ENCODE data around the gene PI16. TPM values are rescaled to one million over a fixed set of nuclear protein-coding genes. Genes with fewer than 3 reads are reported as not detected.
"Not testable (repeated sequence)": the region's sequence is repeated elsewhere in the genome, so short reads cannot be mapped to it uniquely, and the experiment has no call there.

Gene PI16
- polyA plus RNA-seq, 4 donors = 0.61 to 68.9 (median 6.3) TPM

DNA sequence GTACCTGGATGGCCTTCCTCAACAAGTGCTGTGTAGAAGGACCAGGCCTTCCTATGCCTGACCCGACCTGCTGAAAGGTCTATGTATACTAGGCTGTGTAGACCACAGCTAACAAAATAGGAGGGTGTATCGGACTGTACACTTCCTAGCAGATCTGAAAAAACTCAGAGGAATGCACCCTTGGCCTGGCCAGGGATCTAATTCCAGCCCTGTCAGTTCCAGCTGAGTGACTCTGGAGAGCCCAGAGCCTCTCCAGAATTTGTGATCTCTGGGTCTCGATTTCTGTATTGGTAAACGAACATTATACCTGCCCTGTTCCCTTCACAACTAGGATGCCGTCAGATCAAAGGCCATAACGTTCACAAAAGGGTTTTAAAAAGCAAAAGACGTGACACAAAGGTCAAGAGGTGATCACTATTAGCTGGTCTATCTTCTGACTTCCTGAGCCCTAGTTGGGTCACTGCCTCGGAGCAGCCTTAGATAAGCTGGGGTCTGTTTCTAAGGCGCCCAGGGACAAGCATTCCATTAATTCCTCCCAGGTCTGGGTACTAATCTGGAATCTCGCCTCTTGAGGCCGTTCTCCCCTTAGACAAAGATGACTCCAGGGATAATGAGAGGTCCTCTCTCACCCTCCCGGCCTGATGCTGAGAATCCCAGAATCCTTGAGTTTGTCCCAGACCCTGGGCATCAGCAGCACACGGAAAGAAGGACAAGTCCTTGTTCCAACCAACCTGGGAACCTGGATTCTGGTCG, 17.6 kb downstream of the PI16 start:
- DNase-seq (ENCODE audit: low read depth in 4 of 4, low spot score in 3 of 4) = no peak

DNA sequence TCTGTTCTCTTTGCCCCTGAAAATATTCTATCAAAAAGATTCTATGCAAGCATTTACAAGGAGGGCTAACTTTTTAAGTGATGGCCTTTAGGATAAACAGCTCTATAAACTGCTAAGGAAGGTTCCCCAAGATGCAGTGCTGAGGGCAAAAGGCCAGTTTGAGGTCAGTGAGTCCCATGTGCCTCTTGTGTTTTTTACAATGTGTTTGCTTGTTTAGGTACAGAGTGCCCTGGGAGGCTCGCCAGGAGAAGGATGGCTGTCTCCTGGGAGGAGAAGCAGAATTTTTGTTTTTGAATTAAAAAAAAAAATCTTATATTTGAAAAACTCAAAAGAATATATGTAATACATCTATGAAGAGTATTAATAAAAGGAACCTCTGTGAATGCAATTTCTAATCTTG, 18.7 kb downstream of the PI16 start:
- no peak for DNase-seq (ENCODE audit: low read depth in 4 of 4, low spot score in 3 of 4)

DNA sequence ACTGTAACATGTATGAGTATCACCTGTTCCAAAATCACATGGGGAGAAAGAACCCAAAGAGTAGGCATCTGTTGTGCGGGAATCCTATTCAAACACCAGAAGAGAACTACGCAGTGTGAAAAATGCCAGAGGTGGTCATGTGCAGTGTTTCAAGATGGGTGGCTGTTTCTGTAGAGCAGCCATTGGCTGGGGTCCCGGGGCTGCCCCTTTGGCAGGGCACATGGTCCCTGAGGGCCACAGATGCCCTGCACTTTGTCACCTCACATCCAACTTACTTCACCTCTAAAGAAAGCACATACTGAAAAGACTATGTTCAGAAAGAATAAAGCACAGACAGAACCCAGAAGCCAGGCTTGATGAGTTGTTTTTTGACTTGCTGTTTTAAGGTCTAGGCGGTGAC, 19.1 kb downstream of the PI16 start:
- DNase-seq (ENCODE audit: low read depth in 4 of 4, low spot score in 3 of 4) = no peak

DNA sequence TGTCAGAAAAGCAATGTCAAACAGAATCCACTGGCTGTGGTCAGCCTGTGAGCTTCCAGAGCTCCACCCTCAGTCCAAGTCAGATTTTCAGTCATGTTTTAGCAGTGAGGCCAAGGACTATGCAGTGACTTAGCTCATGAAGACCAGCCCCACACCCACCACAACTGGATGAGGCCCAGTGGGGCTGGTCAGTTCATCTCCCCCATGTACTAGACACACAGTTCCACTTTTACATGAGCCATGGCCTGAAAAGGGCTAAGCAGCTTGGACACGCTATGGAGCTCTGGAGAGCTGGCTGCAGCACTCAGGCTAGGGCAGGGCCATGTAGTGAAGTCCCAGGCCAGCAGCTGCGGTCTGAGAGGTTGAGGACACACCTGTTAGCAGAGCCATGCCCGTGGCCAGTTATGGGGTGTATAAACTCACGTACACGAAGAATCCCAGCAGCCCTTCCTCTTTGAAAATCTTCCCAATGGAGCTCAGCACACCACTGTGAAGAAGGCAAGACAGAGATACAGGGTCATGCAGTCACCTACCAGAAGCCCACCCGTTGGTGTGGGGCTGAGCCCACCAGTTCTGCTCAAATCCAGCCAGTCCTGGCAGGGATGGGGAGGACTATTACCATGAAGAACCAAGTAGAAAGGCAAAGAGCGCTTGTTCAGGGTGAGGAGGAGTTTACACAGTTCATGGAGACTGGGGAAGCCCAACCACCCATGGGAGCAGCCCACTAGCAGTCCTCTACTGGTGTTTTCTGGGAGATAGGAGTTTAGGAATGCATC, 20.9 kb downstream of the PI16 start:
- DNase-seq (ENCODE audit: low read depth in 4 of 4, low spot score in 3 of 4) = no peak

DNA sequence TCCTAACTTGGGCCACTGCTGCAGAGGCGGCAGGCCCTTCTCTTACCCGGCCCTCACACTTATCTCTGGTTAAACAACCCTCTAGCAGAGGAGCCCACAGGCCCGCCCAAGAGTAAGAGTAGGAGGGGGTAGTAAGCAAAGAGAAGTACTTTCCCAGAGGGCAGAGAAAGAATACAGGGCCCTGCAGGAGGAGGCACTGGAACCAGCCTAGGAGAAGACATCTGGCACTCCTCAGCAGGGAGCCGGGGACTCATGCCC, 21.4 kb downstream of the PI16 start:
- DNase-seq (ENCODE audit: low read depth in 4 of 4, low spot score in 3 of 4) = no peak

DNA sequence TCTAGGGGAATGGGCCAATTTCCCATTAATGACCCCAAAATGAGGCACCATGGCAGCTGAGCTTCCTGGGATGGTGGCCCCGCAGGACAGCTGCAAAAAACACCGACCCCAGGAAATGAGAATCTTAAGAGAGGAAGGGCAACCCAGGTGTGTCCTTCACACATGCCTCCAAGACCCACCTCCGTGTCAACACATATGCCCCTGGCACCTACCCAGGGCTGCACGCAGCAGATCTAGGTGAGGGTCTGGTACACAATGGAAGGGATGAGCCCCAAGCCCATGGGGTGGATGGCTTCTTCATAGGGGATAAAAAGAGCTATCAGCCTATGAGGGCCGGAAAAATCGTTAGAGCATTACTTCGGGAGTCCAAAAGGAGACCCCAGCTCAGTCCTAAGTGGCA, 22.0 kb downstream of the PI16 start:
- DNase-seq (ENCODE audit: low read depth in 4 of 4, low spot score in 3 of 4) = no peak

DNA sequence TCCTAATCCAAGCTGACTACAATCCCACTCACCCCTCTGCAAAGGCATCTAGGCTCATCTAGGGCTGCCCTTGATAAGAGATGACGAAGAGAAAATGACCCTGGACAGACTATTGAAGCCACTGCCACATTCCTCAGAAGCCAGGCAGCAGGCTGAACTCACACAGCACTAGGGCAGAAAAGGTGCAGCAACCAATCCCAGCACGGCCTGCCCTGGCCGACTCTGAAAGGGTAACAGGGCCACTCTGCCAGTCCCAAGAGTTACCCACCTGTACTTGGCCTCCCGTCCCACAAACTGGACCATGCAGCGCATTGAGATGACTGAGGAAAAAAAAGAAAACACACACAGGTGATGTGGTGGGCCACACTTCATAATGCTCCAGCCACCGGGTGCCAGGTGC, 22.4 kb downstream of the PI16 start:
- DNase-seq (ENCODE audit: low read depth in 4 of 4, low spot score in 3 of 4) = no peak

DNA sequence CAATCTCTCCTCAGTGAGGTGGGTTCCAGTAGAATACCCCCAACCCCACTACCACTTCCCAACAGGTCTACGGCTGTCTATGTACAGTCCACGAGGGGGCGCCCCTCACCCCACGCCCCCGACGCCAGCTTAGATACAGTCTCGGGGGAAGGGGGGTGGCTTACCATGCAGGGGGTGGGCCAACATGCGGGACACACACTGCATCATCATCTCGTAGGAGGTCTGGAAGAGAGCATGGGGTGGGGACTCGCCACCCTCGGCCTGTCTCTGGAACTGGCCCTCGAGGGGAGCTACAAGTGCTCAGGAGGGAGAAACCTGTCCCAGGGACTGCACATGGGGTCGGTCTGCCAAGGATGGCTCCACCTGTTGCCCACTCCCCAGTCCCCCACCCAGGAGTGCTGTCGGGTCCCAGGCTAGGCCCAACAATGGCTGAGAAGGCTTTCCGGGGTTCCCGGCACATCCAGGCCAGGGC, 23.0 kb downstream of the PI16 start:
- DNase-seq (ENCODE audit: low read depth in 4 of 4, low spot score in 3 of 4) = no peak

DNA sequence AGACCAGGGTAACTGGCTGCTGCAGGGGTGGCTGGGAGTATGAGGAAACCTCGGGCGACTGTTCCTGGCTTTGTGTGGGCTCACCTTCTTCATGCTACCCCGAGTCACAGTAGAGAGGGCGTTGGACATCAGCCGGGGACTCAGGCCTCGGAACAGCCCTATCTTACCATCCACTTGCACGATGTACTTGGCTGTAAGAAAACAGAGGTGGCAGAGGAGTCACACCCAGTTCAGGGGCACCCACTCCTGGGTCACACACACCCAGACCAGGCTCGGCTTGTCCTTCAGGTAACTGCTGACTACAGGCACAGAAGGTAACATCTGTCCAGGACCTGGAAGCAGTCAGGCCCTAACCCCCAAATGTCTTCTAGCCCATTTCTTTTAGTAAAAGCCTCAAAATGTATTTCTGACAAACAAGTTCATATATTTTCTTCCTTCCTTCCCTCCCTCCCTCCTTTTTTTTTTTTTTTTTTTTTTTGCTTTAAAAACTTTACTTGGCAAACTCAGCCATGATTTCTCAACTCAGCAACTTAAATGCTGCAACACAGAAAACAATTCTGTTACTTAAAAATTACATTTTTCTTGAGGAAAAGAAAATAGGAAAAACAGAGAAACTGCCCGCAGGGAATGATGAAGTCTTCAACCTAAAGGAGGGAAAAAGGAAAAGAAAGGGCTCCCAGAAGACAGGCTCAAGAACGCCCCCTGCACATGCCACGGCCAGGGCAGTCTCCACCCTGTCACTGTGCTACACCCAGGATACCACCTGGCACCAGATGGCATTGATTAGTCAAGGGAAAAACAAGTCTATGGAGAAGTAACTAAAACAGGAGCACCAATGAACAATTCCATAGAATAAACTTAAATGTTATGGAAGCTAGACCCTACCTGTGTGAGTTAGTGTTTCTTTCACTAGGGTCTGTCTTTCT, 24.1 kb downstream of the PI16 start:
- DNase-seq (ENCODE audit: low read depth in 4 of 4, low spot score in 3 of 4) = no peak

DNA sequence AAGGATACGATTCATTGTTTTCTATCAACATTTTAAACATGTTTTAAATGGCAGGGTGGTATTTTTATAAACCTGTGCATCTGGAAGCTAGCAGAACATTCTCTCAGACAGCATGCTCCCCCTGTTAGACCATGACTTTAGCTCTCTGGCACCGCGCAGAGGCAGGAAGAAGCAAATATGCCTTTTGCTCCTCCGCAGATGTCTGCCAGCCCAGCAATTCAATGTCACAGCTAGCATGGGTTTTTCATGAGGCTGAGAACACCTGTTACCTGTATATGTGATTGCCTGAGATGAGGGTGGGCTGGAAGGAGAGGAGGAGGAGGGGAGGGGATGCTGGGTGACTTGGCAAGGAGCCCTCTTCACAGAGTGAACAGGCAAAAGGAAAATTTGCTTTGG, 24.8 kb downstream of the PI16 start:
- no peak for DNase-seq (ENCODE audit: low read depth in 4 of 4, low spot score in 3 of 4)

DNA sequence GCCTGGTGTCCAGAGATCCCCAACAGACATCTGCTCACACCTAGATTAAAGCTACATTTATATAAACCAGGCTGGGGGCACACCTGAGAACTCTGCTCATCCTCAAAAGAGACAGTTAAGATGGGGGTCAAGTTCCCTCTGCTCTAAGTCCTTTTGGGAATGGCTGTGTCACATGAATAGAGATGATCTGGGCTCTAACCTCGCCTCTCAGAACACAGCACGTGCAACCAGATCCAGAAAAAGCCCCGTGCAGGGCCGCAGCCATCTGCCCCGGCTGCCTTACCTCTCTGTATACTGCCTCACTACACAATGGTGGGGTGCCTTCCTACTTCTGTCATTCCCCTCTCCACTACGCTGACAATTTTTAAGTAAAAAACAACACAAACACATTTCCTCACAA, 25.6 kb downstream of the PI16 start:
- DNase-seq (ENCODE audit: low read depth in 4 of 4, low spot score in 3 of 4) = no peak

DNA sequence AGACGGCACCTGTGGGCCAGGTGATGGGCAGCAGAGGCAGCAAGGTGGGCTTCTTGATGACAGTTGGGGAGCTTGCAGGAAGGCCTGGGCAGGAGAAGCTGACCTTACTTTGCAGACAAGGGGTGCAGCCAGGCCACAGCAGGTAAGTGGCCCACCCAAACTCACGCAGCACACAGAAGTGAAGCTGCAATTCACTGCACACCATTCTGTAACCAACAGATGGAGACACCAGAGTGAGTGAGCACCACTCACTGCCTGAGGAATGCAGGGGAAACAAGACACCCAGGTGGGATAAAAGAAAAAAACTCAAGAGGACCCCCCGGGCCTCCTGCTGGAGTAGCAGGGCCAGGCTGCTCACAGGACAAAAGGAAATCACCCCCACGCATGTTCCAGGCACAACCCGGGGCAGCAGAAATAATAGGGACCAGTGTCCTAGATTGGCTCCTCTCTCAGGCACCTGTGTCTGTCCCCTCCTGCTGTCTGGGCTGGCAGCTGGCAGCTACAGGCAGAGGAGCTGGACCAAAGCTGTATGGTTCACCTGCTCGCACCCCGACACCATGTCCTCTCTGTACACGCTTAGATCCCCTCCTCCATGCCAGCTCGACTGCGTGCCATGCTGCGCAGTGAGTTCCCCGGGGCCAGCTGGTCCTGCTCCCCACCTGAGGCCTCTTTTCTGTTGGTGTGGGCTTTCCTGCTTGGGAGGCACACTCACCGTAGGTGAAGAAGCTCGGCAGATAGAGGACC, 26.5 kb downstream of the PI16 start:
- no peak for DNase-seq (ENCODE audit: low read depth in 4 of 4, low spot score in 3 of 4)

DNA sequence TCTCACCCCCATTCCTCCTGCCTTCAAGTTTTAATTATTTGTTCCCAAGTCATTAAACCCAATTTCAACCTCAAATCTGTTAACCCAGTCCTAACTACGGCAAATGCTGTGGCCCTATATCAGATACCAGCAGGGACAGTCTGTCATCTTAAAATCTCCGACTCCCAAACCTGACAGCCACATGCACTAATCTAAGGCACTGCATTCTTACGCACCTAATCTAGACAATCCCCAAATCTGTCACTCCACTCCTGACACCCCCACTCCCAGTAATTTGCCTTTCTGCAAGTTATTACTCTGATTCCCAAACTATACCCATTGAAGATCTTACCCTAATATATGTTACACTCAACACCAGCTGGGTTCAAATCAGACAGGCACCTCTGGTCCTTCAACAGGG, 29.0 kb downstream of the PI16 start:
- no peak for DNase-seq (ENCODE audit: low read depth in 4 of 4, low spot score in 3 of 4)

DNA sequence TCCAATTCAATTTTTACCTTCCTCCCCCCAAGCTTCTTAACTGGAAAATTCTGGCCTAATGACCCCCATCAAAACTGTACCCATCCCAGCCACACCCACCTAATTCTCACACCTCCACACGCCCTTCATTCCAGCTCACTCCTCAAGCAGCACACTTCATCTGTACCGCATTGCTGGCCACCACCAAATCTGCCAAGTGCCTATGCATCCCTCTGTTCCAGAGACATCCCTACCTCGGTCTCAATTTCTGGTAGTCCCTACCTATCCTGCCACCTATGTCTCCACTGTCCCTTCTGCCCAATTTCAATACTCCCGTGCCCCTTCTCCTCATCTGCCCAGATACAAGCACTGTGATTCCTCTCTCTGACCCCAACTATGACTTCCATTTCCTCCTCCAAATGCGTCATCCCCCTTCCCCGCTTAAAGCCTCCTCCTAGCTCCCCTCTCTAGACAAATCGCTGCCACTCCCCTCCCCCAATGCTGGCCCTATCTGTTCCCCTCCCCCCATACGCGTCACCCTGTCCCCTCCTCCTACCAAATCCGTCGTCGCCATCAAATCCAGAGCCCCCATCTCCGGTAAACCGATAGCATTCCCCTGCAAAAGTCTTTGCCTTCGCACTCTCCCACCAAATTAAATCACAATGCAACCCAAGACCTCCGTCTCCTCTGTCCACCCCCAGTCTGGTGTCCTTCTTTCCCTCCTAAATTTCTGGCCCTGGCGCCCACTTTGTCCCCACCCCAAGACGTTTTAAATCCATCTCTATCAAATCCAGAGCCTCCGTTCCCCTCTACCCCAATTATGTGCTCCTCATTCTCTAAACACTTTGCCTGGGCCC, 30.3 kb downstream of the PI16 start:
- DNase-seq (ENCODE audit: low read depth in 4 of 4, low spot score in 3 of 4) = no peak

DNA sequence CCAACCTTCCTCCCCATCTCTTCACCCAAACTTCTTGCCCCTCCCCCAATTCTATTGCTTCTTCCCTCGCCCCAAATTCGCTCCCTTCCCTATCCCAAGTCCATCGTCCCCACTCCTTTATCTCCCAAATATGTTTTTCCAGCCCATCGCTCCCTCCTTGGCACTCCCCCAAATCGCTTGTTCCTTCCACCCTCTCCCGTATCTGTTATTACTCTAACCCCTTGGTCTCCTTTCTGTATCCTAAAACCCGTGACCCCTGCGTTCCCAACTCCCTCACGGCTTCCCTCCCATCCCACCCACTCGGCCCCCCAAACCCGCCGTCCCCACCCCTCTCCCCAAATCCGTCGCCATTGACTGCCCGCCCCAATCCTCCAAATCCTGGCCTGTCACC, 30.9 kb downstream of the PI16 start:
- no peak for DNase-seq (ENCODE audit: low read depth in 4 of 4, low spot score in 3 of 4)

DNA sequence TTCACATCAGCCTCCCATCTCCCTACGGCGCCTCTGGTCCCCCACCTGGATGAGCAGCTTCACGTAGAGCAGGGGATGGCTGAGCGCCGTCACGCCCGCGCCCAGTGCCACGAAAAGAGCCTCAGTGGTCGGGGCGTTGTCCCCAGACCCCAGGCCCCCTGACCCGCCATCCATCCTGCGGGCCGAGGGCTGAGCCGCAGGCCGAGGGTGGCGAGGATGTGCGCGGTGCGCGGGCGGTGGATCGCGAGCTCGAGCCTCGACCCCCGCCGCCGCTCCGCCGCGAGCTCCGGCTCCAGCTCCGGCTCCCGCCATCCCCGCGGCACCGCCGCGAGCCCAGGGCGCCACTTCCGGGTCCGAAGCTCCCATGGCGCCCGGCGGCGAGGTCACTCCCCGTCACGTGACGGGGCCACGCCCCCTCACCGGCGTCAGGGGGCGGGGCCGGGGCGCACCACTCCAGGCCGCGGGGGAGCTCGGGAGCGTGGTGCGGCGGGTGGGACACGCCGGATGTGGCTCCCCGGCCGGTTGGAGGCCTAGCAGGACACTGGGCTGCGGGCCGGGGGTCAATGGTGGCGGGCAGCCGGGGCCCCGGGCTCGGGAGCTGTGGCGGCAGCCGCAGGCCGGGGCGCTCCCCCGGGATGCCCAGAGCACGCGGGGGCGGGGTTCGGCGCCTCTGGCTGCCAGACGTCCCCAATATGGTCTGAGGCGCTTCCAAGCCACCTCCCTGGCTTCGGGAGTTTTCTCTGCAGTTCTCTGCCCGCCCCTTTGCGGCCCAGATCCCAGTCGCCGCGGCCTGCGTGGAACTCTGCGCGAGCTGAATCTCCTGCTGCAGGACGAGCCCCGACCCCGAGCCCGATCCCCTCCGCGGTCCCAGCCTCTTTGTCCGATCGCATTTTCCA, 31.5 kb downstream of the PI16 start, which contains the start of gene MTCH1:
MTCH1 (minus strand) TSS at position 389 of the 896 bp plus-strand sequence; CDS start at position 366, 23 bp downstream.
- peak; percentile 77 to 83 (median 82) for DNase-seq (ENCODE audit: low read depth in 4 of 4, low spot score in 3 of 4)

DNA sequence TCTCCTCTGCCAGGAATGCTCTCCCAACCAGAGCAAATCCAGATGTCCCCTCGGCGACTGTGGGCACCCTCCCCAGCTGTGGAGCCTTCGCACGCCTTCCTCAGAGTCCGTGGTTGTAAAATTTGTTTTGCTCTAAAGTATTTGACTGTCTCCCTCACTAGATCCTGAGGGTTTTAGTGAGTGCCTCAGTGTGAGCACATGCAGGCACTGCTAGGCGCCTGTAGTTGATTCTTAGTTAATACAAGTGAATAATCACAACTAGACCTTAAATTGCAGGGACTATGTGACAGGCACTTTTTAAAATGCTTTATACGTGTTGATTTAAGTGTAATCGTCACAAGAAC, 32.1 kb downstream of the PI16 start:
- DNase-seq (ENCODE audit: low read depth in 4 of 4, low spot score in 3 of 4) = no peak

DNA sequence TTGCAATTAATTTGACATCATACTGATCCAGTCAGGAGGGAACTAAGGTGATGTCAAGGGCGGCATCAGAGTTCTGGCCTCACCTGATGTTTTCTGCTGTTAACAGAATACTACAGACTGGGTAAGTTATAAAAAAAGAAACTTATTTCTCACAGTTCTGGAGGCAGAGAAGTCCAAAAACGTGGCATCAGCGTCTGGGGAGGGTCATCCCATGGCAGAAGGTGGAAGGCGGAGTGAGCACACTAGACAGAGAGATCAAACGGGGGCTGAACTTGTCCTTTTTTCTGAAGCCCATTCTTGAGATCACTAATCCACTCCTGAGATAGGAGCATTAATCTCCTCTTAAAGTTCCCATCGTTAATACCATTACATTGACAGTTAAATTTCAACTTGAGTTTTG, 34.7 kb downstream of the PI16 start:
- DNase-seq (ENCODE audit: low read depth in 4 of 4, low spot score in 3 of 4) = no peak

DNA sequence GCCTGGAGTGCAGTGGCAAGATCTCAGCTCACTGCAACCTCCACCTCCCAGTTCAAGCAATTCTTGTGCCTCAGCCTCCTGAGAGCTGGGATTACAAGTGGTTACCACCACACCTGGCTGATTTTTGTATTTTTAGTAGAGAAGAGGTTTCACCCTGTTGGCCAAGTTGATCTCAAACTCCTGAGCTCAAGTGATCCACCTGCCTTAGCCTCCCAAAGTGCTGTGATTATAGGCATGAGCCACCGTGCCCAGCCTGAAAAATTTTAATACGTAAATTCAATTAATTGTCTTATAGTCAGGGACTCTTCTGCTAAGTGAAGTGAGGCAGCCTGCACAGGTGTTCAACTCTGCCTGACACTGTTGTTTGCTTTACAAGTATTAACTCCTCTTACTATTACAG, 35.9 kb downstream of the PI16 start:
- not testable (repeated sequence) for DNase-seq (ENCODE audit: low read depth in 4 of 4, low spot score in 3 of 4)
